NCI-H1417 (cell line): ENCODE data around the gene SASH3.
"Not testable (repeated sequence)": the region's sequence is repeated elsewhere in the genome, so short reads cannot be mapped to it uniquely, and the experiment has no call there.

Experiments
- DNase-seq, 3 experiments: peaks; one replicate each; lab custom pipeline; 2025; lab: John Stamatoyannopoulos, UW

SASH3 gene

GRCh38 chrX:129779747-129780146, at the start of gene SASH3:
TSS of gene SASH3 (plus strand) at chrX:129779949. CDS start at chrX:129780098, 149 bp downstream.
- no peak for DNase-seq

GRCh38 chrX:129731228-129731627, 48.5 kb upstream of the SASH3 start:
- DNase-seq: no peak

GRCh38 chrX:129732857-129733256, 46.9 kb upstream of the SASH3 start:
- no peak for DNase-seq

- DNase-seq: no peak
Measured at GRCh38 chrX:129733335-129733734, 46.4 kb upstream of the SASH3 start.

- no peak for DNase-seq
Measured at GRCh38 chrX:129736491-129736890, 43.3 kb upstream of the SASH3 start.

- DNase-seq: no peak
Measured at GRCh38 chrX:129737916-129738315, 41.8 kb upstream of the SASH3 start.

GRCh38 chrX:129738466-129739308, 41.1 kb upstream of the SASH3 start, which contains the start of gene XPNPEP2:
TSS of gene XPNPEP2 (plus strand) at chrX:129738979. CDS start at chrX:129739214, 235 bp downstream.
- DNase-seq: no peak

GRCh38 chrX:129739578-129739977, 40.2 kb upstream of the SASH3 start:
- no peak for DNase-seq

- DNase-seq: no peak
Measured at GRCh38 chrX:129741880-129742758, 37.6 kb upstream of the SASH3 start.

GRCh38 chrX:129742759-129743152, 37.0 kb upstream of the SASH3 start:
- DNase-seq: not testable (repeated sequence)

GRCh38 chrX:129743821-129744220, 35.9 kb upstream of the SASH3 start:
- DNase-seq: no peak

- DNase-seq: no peak
Measured at GRCh38 chrX:129744861-129745321, 34.9 kb upstream of the SASH3 start.

GRCh38 chrX:129746557-129747470, 32.9 kb upstream of the SASH3 start:
- no peak for DNase-seq

GRCh38 chrX:129747533-129747932, 32.2 kb upstream of the SASH3 start:
- DNase-seq: no peak

GRCh38 chrX:129748305-129748704, 31.4 kb upstream of the SASH3 start:
- DNase-seq: no peak

GRCh38 chrX:129749069-129749468, 30.7 kb upstream of the SASH3 start:
- no peak for DNase-seq

GRCh38 chrX:129750971-129751370, 28.8 kb upstream of the SASH3 start:
- no peak for DNase-seq

GRCh38 chrX:129754056-129755024, 25.4 kb upstream of the SASH3 start:
- DNase-seq: no peak

- no peak for DNase-seq
Measured at GRCh38 chrX:129755779-129756650, 23.7 kb upstream of the SASH3 start.
